ENCODE measurements around the gene GPR32. TPM values are rescaled to one million over a fixed set of nuclear protein-coding genes. Genes with fewer than 3 reads are reported as not detected.
A peak's percentile ranks its signal among the peaks of the same experiment; 100 is the strongest.

GPR32 gene
- total and polyA plus RNA-seq, 2 donors from 2014 or later = not detected

GRCh38 chr19:50776131-50776530, 5.9 kb downstream of the GPR32 start:
- no peak for DNase-seq
- intact Hi-C loops (cut with DNase I) = no loop called here
- no peak for FAIRE-seq
- H3K27ac ChIP-seq (ENCODE audit: low read depth in 2 of 2, low read length in 2 of 2) = no peak overlapping the region
- H3K9me3 ChIP-seq (ENCODE audit: control insufficient read depth in 2 of 3, insufficient read depth in 1 of 3, low read length in 3 of 3) = peaks cover 0 to 2% (median 0%) of the 10 kb centered on the region in 3 donors
- TF ChIP-seq CTCF (IDR thresholded peaks at IDR 0.05; ENCODE audit: borderline replicate concordance, extremely low read depth, insufficient read depth) = no peak
- H3K36me3 ChIP-seq (ENCODE audit: control insufficient read depth in 2 of 3, insufficient read depth in 3 of 3, low read length in 3 of 3) = no peaks in the 10 kb centered on the region
- no peak overlapping the region for H3K4me3 ChIP-seq (ENCODE audit: low read length in 3 of 3)
- H3K4me1 ChIP-seq (ENCODE audit: control insufficient read depth in 2 of 3, insufficient read depth in 2 of 3, low read depth in 1 of 3, low read length in 3 of 3) = no peaks in the 10 kb centered on the region
- no peak overlapping the region for H3K9ac ChIP-seq (ENCODE audit: low read length in 3 of 3)
- H3K27me3 ChIP-seq (ENCODE audit: control insufficient read depth, insufficient read depth, low read length) = peaks cover 22% of the 10 kb centered on the region

- no peak for FAIRE-seq
- no peak overlapping the region for H3K9ac ChIP-seq (ENCODE audit: low read length in 3 of 3)
- H3K27ac ChIP-seq (ENCODE audit: low read depth in 2 of 2, low read length in 2 of 2) = no peak overlapping the region
- no peak for DNase-seq
- no peak for TF ChIP-seq CTCF (IDR thresholded peaks at IDR 0.05; ENCODE audit: borderline replicate concordance, extremely low read depth, insufficient read depth)
- intact Hi-C loops (cut with DNase I) = no loop called here
- no peak overlapping the region for H3K4me3 ChIP-seq (ENCODE audit: low read length in 3 of 3)
- peaks cover 0 to 2% (median 0%) of the 10 kb centered on the region in 3 donors for H3K9me3 ChIP-seq (ENCODE audit: control insufficient read depth in 2 of 3, insufficient read depth in 1 of 3, low read length in 3 of 3)
- H3K27me3 ChIP-seq (ENCODE audit: control insufficient read depth, insufficient read depth, low read length) = peaks cover 22% of the 10 kb centered on the region
- H3K36me3 ChIP-seq (ENCODE audit: control insufficient read depth in 2 of 3, insufficient read depth in 3 of 3, low read length in 3 of 3) = no peaks in the 10 kb centered on the region
- H3K4me1 ChIP-seq (ENCODE audit: control insufficient read depth in 2 of 3, insufficient read depth in 2 of 3, low read depth in 1 of 3, low read length in 3 of 3) = no peaks in the 10 kb centered on the region
Observed at GRCh38 chr19:50777261-50777660, 7.0 kb downstream of the GPR32 start.

DNA sequence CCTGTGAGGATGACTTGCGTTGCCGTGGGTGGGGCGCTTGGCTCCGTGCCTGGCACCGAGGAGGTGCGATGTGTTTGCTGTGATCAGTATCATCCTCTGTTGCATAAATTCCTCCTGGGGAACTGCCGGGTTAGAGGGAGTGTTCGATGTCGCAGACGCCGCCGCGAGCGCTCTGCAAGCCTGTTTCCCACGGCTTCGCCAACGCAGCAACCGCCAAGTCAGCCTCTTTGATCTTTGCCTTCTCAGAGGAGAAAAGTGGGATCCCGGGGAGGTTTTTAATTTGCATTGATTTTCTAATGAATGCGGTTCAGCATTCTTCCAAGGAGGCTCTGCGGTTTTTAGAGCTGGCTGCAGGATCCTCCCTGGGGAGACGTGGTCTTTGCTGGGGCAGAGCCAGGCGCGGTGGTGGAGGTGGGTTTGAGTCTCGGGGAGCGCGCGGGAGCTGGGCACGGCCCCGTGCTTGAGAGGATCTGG, 7.6 kb downstream of the GPR32 start:
- no peak for TF ChIP-seq CTCF (IDR thresholded peaks at IDR 0.05; ENCODE audit: borderline replicate concordance, extremely low read depth, insufficient read depth)
- Histone ChIP-seq H3K9ac (ENCODE audit: low read length in 3 of 3) (no peak overlapping the region), H3K9me3 (ENCODE audit: control insufficient read depth in 2 of 3, insufficient read depth in 1 of 3, low read length in 3 of 3) (no peaks in the 10 kb centered on the region), H3K4me3 (ENCODE audit: low read length in 3 of 3) (no peak overlapping the region), H3K4me1 (ENCODE audit: control insufficient read depth in 2 of 3, insufficient read depth in 2 of 3, low read depth in 1 of 3, low read length in 3 of 3) (no peaks in the 10 kb centered on the region), H3K27ac (ENCODE audit: low read depth in 2 of 2, low read length in 2 of 2) (no peak overlapping the region), H3K27me3 (ENCODE audit: control insufficient read depth, insufficient read depth, low read length) (peaks cover 22% of the 10 kb centered on the region), H3K36me3 (ENCODE audit: control insufficient read depth in 2 of 3, insufficient read depth in 3 of 3, low read length in 3 of 3) (no peaks in the 10 kb centered on the region)
- FAIRE-seq = no peak
- intact Hi-C loops (cut with DNase I) = no loop called here
- DNase-seq = peak in 2 of 5 donors; percentile 26 to 31

- no peak for TF ChIP-seq CTCF (IDR thresholded peaks at IDR 0.05; ENCODE audit: borderline replicate concordance, extremely low read depth, insufficient read depth)
- intact Hi-C loops (cut with DNase I) = no loop called here
- DNase-seq (no peak), FAIRE-seq (no peak)
- H3K27ac ChIP-seq (ENCODE audit: low read depth in 2 of 2, low read length in 2 of 2) = no peak overlapping the region
- no peak overlapping the region for H3K9ac ChIP-seq (ENCODE audit: low read length in 3 of 3)
- H3K27me3 ChIP-seq (ENCODE audit: control insufficient read depth, insufficient read depth, low read length) = peaks cover 22% of the 10 kb centered on the region
- no peaks in the 10 kb centered on the region for H3K4me1 ChIP-seq (ENCODE audit: control insufficient read depth in 2 of 3, insufficient read depth in 2 of 3, low read depth in 1 of 3, low read length in 3 of 3)
- H3K4me3 ChIP-seq (ENCODE audit: low read length in 3 of 3) = no peak overlapping the region
- H3K9me3 ChIP-seq (ENCODE audit: control insufficient read depth in 2 of 3, insufficient read depth in 1 of 3, low read length in 3 of 3) = no peaks in the 10 kb centered on the region
- no peaks in the 10 kb centered on the region for H3K36me3 ChIP-seq (ENCODE audit: control insufficient read depth in 2 of 3, insufficient read depth in 3 of 3, low read length in 3 of 3)
Observed at GRCh38 chr19:50778906-50779430, 8.7 kb downstream of the GPR32 start.
